Ovary (tissue), 3 donors: Measurements from ENCODE around the gene SHTN1.

Experiments
- EP300 ChIP-seq: sonication (generic); formaldehyde crosslinking; IDR thresholded peaks from one replicate; pipeline ENCODE4 v1.6.1; 2017; ENCODE audit warnings: antibody characterized with exemption
- POLR2A ChIP-seq: fragments of 450-650 bp; IDR thresholded peaks from one replicate; pipeline ENCODE4 v1.6.1; 2017; ENCODE audit warnings: antibody characterized with exemption, mild to moderate bottlenecking, moderate library complexity
- TF ChIP-seq, protein P1 (sequence below), 3 donors: fragments of 450-650 bp in 2 of 3; fragments of 200-600 bp in 1 of 3; IDR thresholded peaks; one replicate each; pipeline versions ENCODE4 v1.5.1 to v1.8.0; 2016 to 2022; ENCODE audit warnings: antibody characterized with exemption in 3 of 3, mild to moderate bottlenecking in 1 of 3
- donor health status: DM: no; HTN: no; CAD: no.

DNA sequence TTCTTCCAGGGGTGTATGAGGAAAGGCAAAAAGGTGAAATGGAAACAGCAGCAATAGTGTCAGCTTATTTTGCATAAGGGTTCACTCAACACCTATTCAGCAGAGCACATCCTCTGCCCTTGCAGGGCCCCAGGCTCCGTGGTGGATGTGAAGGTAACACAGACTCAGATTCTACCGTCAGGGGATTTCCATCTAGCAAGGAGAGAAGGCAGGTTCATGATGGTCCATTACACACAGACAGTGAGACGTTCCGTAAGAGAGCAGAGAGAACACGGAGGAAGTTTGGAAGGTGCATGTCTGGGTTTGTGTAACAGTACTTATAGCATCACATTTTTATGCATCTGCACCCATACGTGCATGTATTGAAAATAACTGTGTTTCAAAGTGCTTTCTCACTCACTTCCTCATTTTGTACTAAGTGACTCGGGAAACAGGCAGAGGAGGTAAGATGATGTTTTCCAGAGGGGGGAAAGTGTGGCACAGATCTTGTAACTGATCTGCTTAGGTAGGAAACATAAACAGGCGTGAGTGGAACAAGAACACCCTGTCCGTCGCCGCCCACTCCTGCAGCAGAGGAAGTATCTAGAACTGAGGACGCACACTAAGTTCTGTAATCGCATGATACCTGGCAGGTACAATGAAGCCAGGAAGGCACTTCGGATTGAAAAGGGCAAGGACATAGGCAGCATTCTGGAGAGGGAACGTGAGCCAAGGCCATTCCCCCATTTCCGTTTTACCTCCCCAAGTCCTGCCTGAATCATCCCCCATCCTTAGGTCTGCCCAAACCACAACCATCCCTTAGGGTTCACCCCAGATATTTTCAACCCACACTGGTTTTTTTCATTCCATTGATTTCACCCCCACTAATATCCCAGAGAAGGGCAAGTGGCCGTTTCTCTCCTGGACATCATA is 156.7 kb downstream of the SHTN1 start:
- TF ChIP-seq EP300 (no peak), POLR2A (no peak)
- TF ChIP-seq, protein P1, sequence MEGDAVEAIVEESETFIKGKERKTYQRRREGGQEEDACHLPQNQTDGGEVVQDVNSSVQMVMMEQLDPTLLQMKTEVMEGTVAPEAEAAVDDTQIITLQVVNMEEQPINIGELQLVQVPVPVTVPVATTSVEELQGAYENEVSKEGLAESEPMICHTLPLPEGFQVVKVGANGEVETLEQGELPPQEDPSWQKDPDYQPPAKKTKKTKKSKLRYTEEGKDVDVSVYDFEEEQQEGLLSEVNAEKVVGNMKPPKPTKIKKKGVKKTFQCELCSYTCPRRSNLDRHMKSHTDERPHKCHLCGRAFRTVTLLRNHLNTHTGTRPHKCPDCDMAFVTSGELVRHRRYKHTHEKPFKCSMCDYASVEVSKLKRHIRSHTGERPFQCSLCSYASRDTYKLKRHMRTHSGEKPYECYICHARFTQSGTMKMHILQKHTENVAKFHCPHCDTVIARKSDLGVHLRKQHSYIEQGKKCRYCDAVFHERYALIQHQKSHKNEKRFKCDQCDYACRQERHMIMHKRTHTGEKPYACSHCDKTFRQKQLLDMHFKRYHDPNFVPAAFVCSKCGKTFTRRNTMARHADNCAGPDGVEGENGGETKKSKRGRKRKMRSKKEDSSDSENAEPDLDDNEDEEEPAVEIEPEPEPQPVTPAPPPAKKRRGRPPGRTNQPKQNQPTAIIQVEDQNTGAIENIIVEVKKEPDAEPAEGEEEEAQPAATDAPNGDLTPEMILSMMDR (IDR thresholded peaks at IDR 0.05): no peak
